Measurements from ENCODE around the gene ILKAP.

ILKAP gene

DNA sequence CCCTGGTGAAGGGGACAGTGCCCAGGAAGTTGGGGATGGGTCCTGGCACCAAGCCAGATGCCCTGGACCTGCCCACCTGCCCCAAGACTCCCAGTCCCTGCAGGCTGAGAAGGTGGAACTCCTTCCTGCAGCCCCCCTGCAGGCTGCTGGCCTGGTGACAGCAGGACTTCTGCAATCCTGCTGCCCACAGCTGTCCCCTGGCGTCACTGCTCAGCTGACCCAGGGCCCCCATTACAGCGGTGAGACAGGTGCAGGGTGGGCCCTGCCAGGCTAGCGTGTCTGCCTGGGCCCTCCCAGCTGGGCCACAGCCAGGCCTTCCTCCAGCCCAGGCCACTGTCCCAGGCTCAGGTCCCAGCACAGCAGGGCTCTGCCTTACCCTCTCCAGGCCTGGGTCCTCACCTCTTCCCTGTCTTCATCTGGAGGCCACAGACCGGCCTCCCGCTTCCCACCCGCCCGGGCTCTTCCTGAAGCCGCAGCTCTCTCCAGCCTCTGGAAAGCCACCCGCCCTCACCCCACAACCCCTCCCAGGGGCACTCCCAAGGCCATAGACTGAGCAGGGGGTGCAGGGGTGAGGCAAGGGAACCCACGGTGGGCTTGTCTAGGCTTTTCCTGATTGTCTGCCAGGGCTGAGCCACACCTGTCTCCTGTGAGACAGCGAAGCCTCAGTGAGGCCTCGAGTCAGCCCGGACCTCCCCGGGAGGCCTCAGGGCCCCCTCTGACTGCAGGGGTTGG, 53.5 kb downstream of the ILKAP start:
- no peak for DNase-seq (ENCODE audit: low spot score)

DNA sequence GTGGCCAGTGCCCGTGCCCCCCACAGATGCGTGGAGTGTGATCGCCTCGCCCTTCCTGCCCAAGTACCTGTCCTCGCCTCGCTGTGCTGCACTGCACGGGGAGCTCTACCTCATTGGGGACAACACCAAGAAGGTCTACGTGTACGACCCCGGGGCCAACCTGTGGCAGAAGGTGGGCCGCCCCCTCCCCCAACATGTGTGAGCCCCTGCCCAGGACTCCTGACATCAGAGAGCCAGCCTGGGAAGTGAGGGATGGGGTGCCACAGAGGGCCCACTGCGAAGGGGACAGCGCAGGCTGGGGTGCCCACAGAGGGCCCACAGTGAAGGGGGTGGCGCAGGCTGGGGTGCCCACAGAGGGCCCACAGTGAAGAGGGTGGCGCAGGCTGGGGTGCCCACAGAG, 54.5 kb downstream of the ILKAP start:
- no peak for DNase-seq (ENCODE audit: low spot score)

DNA sequence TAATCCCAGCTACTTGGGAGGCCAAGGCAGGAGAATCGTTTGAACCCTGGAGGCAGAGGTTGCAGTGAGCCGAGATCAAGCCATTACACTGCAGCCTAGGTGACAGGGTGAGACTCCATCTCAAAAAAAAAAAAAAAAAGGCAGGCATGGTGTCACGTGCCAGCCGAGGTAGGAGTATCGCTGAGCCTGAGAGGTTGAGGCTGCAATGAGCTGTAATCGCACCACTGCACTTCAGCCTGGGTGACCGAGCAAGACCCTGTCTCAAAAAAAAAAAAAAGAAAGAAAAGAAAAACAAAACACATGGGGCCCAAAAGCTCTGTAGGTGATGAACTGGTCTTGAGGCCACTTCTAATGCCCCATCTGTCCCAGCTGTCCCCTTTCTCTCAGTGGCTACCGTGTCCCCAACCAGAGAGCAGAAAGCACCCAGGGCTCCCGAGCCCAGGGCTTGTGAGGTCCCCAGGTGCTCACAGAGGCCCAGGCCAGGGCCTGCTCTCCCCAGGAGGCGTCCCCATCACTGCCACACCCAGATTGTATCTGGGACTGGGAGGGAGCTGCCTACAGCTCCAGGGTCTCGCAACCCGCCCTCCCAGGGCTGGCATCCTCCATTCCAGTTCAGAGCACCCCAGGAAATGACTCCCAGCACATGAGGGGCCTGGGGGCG, 56.5 kb downstream of the ILKAP start:
- DNase-seq (ENCODE audit: low spot score): no peak

DNA sequence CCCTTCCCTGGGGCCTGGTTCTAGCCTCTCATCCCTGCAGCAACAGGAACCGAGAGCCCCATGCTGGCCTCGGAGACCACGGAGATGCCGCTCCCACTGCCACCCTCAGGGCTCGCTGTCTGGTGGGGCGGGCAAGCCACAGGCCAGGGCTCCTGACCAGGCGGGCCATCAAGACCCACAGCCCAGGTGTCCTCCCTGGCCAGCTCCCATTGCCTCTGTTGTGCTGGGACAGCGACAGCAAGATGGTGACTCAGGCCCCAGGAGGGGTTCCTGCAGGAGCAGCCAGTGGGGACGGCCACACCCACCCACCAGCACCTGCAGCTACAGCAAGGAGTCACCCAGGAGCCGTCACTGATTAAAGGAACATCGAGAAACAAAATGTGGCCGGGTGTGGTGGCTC, 57.6 kb downstream of the ILKAP start:
- DNase-seq (ENCODE audit: low spot score): no peak

DNA sequence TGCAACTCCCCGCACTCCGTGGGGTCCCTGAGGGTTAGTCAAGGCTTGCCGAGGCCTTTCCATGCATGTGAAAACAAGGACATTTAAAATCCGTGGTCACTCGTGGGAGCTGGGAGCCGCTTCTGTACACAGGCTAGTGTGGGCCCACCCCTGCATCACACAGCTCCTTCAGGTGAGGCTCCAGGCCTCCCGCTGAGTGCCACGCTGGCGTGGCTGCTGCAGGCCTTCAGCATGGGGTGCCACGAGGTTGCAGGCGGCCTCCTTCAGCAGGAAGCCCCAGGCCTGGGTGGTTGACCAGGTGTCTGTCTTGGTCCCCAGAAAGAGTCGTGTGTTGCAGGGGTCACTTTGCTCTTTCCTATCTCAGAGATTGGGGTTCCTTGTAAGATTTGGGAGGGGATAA, 58.4 kb downstream of the ILKAP start:
- DNase-seq (ENCODE audit: low spot score): no peak

DNA sequence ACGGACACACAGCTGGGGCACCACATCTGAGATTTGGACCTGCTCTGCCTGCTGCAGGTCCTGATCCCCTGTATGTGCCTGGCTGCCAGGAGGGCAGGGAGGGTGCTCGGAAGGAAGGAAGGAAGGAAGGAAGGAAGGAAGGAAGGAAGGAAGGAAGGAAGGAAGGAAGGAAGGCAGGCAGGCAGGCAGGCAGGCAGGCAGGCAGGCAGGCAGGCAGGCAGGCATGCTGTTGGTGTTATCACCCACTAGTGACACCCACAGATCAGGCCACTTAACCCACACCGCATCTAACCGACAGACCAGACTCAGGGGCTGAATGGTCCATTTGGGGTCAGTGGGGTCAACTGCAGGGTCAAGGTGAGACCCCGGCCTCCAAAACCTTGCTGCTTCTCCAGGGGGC, 59.2 kb downstream of the ILKAP start:
- DNase-seq (ENCODE audit: low spot score): no peak

DNA sequence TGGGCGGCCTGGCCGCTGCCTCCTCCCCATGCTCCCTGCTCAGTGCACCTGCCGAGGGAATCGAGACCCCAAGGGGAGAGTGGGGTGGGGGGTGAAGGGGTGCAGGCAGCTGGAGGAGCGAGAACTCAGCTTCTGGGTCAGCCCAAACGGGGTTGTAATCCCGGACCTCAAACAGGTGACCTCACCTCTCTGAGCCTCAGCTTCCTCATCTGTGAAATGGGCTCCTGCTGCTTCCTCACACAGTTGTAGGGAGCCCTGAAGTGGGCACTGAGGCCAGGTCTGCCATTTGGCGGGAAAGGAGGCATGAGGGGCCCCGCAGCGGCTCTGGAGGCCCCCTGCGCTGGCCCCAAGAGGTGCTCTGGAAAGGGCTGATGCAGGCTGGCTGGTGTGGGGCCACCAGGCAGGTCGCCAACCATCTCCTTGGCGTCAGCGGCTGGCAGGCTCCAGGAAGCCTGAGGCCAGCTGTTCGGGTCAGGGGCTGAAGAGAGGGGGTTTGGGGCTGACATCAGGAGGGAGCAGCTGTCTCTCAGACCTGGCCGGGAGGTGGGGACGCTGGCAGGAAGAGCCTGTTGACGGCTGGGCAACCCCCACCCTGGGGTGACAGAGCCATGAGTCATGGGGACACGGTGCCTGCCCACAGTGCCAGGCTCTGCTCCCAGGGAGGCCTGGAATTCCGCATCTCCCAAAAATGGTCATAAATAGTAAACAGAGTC, 60.1 kb downstream of the ILKAP start:
- no peak for DNase-seq (ENCODE audit: low spot score)

DNA sequence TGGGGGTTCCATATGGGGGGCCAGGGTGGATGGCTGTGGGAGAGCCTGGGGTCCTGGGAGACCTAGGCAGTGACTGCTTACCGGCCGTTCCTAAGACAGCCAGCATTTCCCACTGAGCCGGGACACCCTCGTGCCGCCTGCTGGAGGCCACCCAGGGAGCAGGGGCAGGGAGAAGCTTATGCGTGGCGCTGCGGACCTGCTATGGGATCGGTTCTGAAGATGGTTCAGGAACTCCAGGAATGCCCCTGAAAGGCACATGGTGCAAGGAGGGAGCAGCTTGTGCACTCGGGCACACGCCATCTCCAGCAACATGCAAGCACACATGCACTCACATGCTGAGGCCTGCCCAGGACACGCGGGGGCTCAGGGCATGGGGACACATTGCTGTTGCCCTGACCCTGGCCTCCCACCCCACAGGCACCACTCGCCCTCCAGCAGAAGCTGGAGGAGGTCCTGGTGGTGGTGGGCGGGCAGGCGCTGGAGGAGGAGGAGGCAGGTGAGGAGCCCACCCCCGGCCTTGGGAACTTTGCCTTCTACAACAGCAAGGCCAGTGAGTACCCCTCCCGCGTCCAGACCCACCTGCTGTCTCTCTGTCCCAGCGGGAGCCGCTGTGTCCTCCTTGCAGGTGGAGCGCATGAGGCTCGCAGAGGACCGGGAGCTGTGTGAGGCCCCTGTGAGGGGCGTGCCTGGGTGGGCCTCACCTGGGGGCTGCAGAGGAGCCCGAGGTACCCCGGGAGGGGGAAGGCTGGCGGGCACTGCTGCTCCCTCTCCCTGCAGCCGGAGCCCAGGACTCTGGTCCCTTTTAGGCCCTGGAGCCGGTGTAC, 60.9 kb downstream of the ILKAP start:
- DNase-seq (ENCODE audit: low spot score): no peak

DNA sequence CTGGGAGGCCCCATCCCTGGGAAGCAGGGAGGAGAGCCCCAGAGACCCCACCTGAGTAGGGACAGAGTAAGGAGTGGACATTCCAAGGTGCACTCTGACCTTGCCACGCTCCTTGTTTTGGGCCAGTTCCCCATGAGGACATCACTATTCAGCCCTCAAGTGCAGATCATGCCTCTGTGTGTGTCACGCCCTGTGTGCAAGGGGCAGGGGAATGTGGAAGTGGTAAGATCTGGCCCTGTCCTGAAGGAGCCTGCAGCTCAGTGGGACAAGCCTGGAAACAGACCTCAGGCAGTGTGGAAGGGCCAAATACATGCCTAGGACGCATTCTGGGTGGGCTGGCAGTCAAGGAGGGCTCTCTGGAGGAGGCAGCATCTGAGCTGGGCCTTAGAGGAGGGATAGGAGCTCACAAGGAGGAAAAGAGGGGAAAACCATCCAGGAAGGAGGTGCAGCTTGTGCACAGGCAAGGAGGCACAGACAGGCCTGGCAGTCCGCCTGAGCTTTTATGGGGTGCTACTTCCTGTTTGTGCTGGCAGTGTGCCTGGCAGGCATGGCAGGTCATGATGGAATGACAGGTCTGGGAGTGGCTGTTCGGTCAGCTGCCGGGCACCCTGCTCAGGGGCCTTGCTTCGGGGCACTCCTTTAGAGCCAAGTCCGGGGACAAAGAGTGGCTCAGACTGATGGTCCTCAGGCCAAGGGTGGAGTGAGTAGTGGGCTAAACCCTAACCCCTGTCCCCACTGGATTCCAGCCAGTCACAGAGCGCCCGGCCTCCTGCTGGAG, 61.8 kb downstream of the ILKAP start:
- peak; percentile 57 for DNase-seq (ENCODE audit: low spot score)

DNA sequence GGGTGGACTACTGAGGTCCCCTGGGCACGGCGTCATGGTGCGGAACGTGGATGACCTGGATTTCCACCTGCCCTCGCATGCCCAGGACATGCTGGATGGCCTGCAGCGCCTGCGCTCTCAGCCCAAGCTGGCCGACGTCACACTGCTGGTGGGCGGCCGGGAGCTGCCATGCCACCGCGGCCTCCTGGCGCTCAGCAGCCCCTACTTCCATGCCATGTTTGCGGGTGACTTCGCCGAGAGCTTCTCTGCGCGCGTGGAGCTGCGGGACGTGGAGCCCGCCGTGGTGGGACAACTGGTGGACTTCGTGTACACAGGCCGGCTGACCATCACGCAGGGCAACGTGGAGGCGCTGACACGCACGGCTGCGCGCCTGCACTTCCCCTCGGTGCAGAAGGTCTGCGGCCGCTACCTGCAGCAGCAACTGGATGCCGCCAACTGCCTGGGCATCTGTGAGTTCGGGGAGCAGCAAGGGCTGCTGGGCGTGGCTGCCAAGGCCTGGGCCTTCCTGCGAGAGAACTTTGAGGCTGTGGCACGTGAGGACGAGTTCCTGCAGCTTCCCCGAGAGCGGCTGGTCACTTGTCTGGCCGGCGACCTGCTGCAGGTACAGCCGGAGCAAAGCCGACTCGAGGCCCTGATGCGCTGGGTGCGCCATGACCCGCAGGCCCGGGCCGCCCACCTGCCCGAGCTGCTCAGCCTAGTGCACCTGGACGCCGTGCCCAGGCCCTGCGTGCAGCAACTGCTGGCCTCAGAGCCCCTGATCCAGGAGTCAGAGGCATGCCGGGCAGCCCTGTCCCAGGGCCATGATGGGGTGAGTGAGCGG, 62.6 kb downstream of the ILKAP start:
- DNase-seq (ENCODE audit: low spot score): no peak

DNA sequence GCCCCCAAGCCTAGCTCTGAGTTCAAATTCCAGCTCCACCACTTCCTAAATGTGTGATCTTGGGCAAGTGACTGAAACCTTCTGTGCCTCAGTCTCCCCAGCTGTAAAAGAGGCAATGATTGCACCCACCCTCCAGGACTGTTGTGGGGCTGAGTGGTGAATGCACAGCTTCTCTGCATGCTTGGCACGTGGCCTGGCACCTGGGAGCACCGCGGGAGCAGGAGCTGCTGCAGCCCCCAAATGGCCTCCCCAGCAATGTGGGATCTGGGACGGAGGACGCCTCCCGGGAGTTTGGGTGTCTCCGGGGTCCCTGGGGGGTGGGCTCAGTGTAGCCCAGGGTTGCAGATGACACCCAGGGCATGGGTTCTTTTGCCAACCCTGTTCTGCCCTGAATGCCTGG, 63.5 kb downstream of the ILKAP start:
- no peak for DNase-seq (ENCODE audit: low spot score)

DNA sequence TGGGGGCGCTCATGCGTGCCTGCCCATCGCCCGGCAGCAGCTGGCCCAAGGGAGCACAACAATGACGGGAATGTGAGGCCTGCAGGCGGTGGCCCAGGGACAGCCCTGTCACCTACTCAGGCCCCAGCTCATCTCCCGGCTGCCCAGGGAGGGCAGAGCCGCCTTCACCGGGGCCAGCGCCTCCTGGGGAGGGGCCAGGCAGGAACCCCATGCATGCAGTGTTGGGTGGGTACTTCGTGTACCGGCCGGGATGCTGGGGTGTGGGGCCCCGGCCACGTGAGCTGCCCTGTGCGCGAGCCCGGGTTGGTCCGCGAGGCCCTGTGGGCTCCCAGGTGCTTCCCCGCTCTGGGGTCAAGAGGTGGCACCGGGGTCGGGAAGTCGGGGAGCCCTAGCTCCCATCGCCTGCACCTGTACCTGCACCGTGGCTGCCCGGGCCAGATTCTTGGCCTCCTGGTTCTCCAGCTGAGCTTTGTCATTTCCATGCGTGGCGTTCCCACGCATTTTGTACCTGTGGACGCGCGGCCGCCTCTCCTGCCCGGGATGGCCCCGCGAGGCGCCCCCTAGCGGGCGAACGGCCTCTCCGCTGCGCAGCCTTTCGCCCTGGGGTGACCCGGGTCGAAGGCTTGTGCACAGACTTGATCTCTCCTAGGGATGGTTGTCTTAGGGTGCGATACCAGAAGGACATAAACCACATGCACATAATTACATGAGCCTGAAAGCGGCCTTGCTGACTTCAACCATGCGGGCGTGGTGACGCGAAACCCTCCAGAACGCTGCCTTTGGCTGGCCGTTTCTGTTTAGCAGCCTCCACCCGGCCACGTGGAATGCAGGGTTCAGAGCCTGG, 64.1 kb downstream of the ILKAP start:
- DNase-seq (ENCODE audit: low spot score): peak; percentile 40

DNA sequence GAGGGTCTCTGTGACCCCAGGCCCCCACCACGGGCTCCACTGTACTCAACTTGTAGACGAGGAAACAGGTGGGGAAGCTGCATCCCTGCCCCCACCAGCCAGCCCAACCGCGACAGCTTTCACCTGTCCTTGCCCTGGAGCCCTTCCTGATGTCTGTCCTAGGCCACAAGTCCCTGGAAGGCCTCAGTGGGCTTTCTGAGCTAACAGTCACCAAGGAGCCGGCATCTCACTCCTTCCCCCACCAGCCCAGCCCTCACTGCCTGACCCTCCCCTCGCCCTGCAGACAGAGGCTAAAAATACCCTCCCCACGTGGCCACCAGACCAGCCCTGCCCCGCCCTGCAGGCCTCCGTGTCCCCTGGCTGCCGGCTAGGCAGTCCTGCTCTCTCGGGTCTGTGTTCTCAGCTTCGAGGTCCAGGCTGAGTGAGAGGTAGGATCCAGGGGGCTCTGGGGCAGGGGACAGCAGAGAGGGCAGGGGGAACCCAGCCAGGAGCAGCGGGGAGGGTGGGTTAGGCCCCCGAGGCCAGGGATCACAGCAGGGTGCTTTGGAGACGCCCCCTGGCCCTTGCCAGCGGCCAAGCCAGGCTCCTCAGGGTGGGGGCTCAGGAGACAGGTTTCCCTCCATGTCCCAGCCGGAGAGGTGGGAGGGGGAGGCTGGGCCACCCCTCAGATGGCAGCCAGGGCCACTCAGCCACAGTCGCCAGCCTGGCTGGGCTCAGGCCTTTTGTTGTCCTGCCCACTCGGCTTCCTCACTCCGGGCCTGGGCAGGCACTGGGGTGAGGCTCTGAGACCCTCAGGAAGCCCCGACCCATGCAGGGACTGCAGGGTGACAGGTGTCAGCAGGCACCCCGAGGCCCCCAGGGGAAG, 64.9 kb downstream of the ILKAP start, which contains the start of gene KLHL30:
KLHL30 (plus strand) TSS at position 338 of the 865 bp plus-strand sequence. CDS start 2,087 bp downstream, outside the sequence.
- DNase-seq (ENCODE audit: low spot score): no peak

DNA sequence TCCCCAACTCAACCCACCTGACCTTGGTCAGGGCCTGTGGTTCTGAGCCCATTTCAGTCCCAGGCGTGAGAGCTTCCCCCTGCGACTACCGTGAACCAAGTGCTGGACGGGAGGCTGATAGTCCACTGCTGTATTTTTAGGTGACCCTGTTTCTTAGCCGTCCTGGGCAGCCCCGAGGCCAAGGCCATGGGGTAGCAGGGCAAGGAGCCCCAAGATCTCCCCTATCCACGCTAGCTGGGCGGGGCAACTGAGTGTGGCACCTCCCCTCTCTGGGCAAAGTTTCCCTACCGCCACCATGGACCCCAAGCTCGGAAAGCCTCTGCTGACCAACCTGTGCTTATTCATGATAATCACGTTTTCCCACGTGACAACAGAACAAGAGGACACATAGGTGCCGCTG, 65.6 kb downstream of the ILKAP start:
- DNase-seq (ENCODE audit: low spot score): no peak

DNA sequence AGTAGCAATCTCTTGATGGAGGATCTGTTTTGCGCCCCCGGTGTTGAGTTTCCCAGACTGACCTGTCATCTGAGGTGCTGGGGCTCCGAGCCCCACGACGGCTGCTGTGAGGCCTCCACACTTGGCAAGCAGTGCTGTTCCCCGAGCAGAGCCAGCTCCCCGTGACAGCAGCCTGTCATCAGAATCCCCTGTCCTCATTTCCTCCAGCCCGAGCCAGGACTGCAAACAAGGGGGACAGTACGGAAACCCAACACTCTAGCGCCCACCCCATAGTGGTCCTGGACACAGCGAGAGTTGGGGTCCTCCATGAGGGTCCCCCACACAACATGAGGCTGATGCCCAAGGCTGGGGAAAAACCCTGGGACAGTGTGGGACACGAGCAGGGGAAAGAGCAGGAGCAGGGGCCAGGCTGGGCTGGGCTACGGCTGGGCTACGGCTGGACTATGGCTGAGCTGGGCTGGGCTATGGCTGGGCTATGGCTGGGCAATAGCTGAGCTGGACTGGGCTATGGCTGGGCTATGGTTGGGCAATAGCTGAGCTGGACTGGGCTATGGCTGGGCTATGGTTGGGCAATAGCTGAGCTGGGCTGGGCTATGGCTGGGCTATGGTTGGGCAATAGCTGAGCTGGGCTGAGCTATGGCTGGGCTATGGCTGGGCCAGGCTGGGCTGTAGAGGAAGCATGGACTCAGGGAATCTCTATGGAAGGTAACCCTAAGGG, 66.5 kb downstream of the ILKAP start:
- DNase-seq (ENCODE audit: low spot score): no peak

DNA sequence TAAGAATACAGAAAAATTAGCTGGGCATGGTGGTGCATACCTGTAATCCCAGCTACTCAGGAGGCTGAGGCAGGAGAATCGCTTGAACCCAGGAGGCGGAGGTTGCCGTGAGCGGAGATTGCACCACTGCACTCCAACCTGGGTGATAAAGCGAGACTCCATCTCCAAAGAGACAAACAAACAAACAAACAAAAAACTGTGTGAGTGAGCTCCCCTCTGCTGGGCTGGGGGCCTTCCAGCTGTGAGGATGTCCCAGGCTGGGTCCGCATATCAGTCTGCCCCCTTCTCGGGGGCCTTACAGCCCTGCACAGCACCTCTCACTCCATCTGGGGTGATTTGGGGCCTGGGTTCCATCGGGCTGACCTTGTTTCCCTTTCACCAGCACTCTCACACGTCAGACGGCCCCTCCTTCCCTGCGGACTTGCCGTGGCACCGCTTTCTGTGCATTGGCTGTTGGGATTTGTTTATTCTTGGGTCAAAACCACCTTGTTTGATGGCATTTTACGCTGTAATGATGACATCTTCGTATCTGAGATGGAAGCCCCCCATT, 67.8 kb downstream of the ILKAP start:
- DNase-seq (ENCODE audit: low spot score): no peak

DNA sequence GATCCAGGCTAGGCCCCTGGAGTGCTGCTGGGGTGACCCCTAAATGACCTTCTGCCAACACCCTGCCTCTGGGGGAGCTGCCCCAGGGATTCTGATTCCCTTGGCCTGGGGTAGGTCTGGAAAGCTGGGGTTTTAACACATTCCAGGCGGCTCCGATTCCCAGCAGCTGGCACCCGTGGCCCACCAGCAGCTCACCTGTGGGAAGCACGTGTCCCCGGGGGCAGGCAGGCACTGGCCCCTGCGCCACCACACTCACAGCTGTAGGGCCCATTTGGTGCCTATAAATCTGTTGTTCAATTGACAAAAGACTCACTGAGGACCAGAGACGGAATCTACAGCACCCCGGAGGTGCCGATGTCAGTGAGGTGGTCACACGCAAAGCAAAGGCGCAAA, 69.1 kb downstream of the ILKAP start:
- no peak for DNase-seq (ENCODE audit: low spot score)

Measured in hematopoietic multipotent progenitor cell treated with erythropoietin and hydrocortisone succinate and interleukin-3 and kit ligand, for 17 days (in vitro differentiated cells).